Panc1 (cell line): ENCODE measurements around the gene ABHD2. TPM values are rescaled to one million over a fixed set of nuclear protein-coding genes. Genes with fewer than 3 reads are reported as not detected.

ENCODE experiments used
- ATAC-seq: fragments of 200-7000 bp; cut with Tn5 transposase; 2 replicates; pipeline ENCODE4 v1.9.1; 2020; ENCODE audit warnings: mild to moderate bottlenecking, moderate library complexity
- BruUV-seq: library from RNA; stranded (reverse); fragments of 400-500 nt; replicated peaks from 2 replicates; lab custom pipeline; 2021; lab: Mats Ljungman, UMichigan
- CTCF ChIA-PET: fragments of 300-600 bp; sonication (Branson Sonifier 250); formaldehyde crosslinking; loops from one replicate; lab custom pipeline; 2022; ENCODE audit warnings: antibody characterized with exemption; lab: Charles Lee
- POLR2A ChIA-PET: fragments of 300-600 bp; sonication (Branson Sonifier 250); formaldehyde crosslinking; loops from one replicate; lab custom pipeline; 2022; ENCODE audit warnings: antibody characterized with exemption; lab: Charles Lee
- DNase-seq: peaks from one replicate; pipeline ENCODE4 v3.0.0-alpha.2; 2010; ENCODE audit warnings: low read depth, low spot score
- H3K27ac ChIP-seq: 2 replicates; pipeline ENCODE4 v1.5.1; 2011; ENCODE audit warnings: mild to moderate bottlenecking, low read length, inconsistent platforms
- H3K27me3 ChIP-seq: fragments of 200-500 bp; sonication (Bioruptor generic); 2 replicates; pipeline ENCODE4 v1.6.0; 2014; ENCODE audit warnings: low read length, inconsistent platforms; ENCODE audit not compliant: control insufficient read depth, insufficient read depth
- H3K36me3 ChIP-seq: fragments of 200-500 bp; sonication (Bioruptor generic); 2 replicates; pipeline ENCODE4 v1.5.1; 2014; ENCODE audit warnings: inconsistent platforms, mild to moderate bottlenecking, low read length, moderate library complexity; ENCODE audit not compliant: control insufficient read depth, insufficient read depth
- H3K4me1 ChIP-seq: 2 replicates; pipeline ENCODE4 v1.5.1; 2011; ENCODE audit warnings: inconsistent platforms, mild to moderate bottlenecking, low read length, moderate library complexity; ENCODE audit not compliant: control insufficient read depth, insufficient read depth
- H3K4me3 ChIP-seq, 2 experiments: 2 replicates each; pipeline ENCODE4 v1.5.1; 2011 to 2012; ENCODE audit warnings: low read depth in 2 of 2, low read length in 2 of 2, mild to moderate bottlenecking in 2 of 2, inconsistent platforms in 1 of 2, moderate library complexity in 1 of 2
- H3K9me3 ChIP-seq: fragments of 200-500 bp; sonication (Bioruptor generic); 2 replicates; pipeline ENCODE4 v1.5.1; 2014; ENCODE audit warnings: low read depth, mild to moderate bottlenecking, inconsistent platforms, low read length, moderate library complexity; ENCODE audit not compliant: control insufficient read depth, insufficient read depth
- CTCF ChIP-seq: fragments of 450-650 bp; IDR thresholded peaks from 2 replicates; pipeline ENCODE4 v1.5.1; 2017; ENCODE audit warnings: mild to moderate bottlenecking
- POLR2AphosphoS5 ChIP-seq: IDR thresholded peaks from 2 replicates; pipeline ENCODE4 v1.6.1; 2012; ENCODE audit warnings: mild to moderate bottlenecking, low read depth, low read length, moderate library complexity
- REST ChIP-seq, 2 experiments: IDR thresholded peaks; 2 replicates each; pipeline ENCODE4 v1.6.1; 2011 to 2012; ENCODE audit warnings: low read depth in 2 of 2, control low read depth in 1 of 2, low read length in 1 of 2, mild to moderate bottlenecking in 1 of 2, moderate library complexity in 1 of 2; ENCODE audit not compliant: insufficient read depth in 1 of 2
- SIN3A ChIP-seq: IDR thresholded peaks from 2 replicates; pipeline ENCODE4 v1.6.1; 2012; ENCODE audit warnings: low read depth, mild to moderate bottlenecking, low read length, moderate library complexity, borderline replicate concordance; ENCODE audit not compliant: insufficient read depth
- TCF7L2 ChIP-seq: IDR thresholded peaks from 2 replicates; pipeline ENCODE4 v1.6.1; 2011; ENCODE audit warnings: mild to moderate bottlenecking, low read depth, low read length, inconsistent platforms
- in situ Hi-C: cut with HindIII; loops from 2 replicates; pipeline ENCODE4 v1.10.0; 2016; ENCODE audit warnings: low sequenced_read_pairs, low pct_unique_long_range_greater_than_20kb
- intact Hi-C: fragments of 100-400 bp; cut with micrococcal nuclease; formaldehyde crosslinking; loops from one replicate; pipeline ENCODE4 v1.10.0; 2022; ENCODE audit not compliant: unreplicated experiment
- total RNA-seq: library from RNA; stranded (reverse); gene quantifications from one replicate; pipeline ENCODE4 v1.2.1, GENCODE V29; 2021; ENCODE audit not compliant: unreplicated experiment

Gene ABHD2
- total RNA-seq, 1 experiment from 2014 or later: 95.0 TPM

- in situ Hi-C loops (no loop called here), intact Hi-C loops (no loop called here)
- DNase-seq: no peak
- Histone ChIP-seq H3K36me3 (peaks cover 11% of the 10 kb centered on the region), H3K27ac (no peak overlapping the region), H3K4me1 (peaks cover 3% of the 10 kb centered on the region; the same call in 1 of the 2 replicates), H3K4me3 (no peak overlapping the region), H3K27me3 (no peaks in the 10 kb centered on the region), H3K9me3 (no peaks in the 10 kb centered on the region)
- CTCF ChIA-PET: no interaction called here
- no peak for ATAC-seq
- BruUV-seq: no TSS peak
- POLR2A ChIA-PET: no interaction called here
- TF ChIP-seq TCF7L2 (no peak), POLR2AphosphoS5 (no peak), REST (IDR thresholded peaks at IDR 0.05; ENCODE audit: insufficient read depth in 1 of 2, low read depth in 2 of 2, low read length in 1 of 2) (no peak), SIN3A (no peak), CTCF (no peak)
These were observed 62.8 kb downstream of the ABHD2 start for GRCh38 chr15:89150762-89151664.

GRCh38 chr15:89155122-89155521 is 66.9 kb downstream of the ABHD2 start:
- H3K9me3 ChIP-seq: no peaks in the 10 kb centered on the region
- H3K4me3 ChIP-seq: no peak overlapping the region
- DNase-seq (no peak), ATAC-seq (no peak)
- H3K27me3 ChIP-seq: no peaks in the 10 kb centered on the region
- BruUV-seq: no TSS peak
- peaks cover 3% of the 10 kb centered on the region; the same call in 1 of the 2 replicates for H3K4me1 ChIP-seq
- TF ChIP-seq SIN3A (no peak), TCF7L2 (no peak), POLR2AphosphoS5 (no peak), CTCF (no peak), REST (IDR thresholded peaks at IDR 0.05; ENCODE audit: insufficient read depth in 1 of 2, low read depth in 2 of 2, low read length in 1 of 2) (no peak)
- no peak overlapping the region for H3K27ac ChIP-seq
- POLR2A ChIA-PET: no interaction called here
- CTCF ChIA-PET: no interaction called here
- H3K36me3 ChIP-seq: peaks cover 11% of the 10 kb centered on the region
- intact Hi-C loops (no loop called here), in situ Hi-C loops (no loop called here)
